EH (cell line): Measurements from ENCODE around the gene LRTM2.
"Not testable (repeated sequence)": the region's sequence is repeated elsewhere in the genome, so short reads cannot be mapped to it uniquely, and the experiment has no call there.

Experiments
- DNase-seq: peaks from one replicate; pipeline ENCODE4 v3.0.0-alpha.2; 2015; ENCODE audit warnings: low read depth

Gene LRTM2

DNA sequence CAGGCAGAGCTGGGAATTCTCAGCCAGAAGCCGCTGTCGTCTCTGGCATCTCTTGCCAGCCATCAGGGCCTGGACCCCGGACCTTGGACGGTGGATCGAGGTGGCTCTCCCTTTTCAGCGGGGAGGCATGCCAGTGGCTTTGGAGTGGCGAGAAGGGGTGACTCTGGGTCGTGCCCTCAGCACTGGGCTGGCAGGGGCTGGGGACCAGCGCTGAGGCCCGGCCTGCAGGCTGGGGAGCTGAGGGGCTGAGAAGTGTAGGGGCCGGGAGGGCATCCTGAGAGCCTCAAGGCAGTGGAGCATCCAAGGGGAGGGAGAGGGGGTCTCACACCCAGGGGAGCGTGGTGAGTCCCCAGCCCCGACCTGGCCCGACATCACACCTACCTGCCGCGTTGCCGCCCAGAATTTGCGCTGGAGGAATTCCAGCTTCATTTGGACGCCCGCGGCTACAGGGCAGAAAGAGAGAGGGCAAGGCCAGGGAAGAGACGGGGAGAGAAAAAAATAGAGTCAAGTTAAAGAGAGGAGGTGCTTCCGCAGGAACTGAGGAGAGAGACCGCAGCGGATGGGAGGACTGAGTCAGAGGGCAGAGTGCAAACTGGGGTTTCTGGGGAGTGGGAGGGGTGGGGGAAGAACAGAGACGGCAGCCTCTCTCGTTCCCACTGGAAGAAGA, 9.0 kb upstream of the LRTM2 start:
- no peak for DNase-seq

DNA sequence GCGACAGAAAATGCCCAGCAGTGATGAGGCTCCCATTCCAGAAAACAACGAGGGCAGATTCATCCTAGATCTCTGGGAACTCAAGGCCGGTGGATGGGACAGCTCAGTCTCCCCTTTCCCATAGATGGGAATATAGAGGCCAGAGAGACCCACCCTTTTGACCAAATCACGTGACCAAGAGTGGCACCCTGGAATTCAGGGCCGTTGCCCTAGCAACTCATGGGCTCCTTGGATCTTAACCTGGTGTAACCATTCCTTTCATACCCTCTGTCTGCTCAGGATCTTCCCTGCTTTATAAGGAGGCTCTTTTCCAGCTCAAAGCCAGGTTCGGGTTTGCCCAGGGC, 8.4 kb upstream of the LRTM2 start:
- DNase-seq: no peak

DNA sequence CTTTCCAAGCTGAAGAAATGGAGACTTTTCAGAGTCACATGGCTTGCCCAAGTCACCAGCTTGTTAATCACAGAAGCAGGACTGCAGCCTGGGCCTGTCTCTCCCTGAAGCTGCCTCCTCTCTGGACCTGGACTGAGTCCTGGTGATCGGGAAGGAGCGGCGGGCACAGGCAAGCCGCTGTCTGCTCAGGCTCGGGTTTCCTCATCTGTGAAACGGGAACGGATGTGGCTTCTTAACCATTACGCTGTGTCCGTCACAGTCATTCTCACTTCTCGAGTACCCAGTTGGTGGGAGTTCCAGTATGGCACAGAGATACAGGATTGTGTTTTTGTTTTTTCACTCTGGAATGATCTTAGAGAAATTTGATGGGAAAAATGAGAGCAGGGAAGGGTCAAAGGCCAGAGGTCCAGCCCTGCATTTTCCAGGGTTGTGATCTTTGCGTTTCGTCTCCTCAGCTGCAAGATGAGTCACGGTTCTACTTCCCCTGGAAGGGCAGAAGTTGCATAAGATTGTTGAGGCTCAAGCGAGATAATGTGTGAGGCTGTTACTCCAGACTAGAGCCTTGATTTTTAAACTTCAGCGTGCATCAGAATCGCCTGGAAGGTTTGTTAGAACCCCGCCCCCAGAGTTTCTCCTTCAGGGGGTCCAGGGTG, 7.6 kb upstream of the LRTM2 start:
- DNase-seq: peak; percentile 28

DNA sequence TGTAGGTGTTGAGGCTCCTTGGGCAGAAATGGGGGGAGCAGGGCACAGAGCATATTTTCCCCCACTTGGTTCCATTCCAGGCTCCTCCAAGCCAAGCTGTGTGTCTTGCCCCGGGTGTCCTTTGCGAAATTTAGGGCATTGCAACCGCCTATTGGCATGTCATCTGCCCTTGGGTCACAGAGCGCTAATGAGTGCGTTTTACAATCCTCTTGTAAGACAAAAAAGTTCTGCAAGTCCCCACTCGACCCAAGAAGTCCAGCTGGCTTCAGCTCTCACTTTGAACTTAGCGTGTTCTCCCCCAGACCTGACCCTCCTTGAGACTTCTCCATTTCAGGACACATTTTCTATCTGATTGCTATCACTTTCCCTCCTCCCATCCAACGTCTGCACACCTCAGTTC, 6.1 kb upstream of the LRTM2 start:
- no peak for DNase-seq

DNA sequence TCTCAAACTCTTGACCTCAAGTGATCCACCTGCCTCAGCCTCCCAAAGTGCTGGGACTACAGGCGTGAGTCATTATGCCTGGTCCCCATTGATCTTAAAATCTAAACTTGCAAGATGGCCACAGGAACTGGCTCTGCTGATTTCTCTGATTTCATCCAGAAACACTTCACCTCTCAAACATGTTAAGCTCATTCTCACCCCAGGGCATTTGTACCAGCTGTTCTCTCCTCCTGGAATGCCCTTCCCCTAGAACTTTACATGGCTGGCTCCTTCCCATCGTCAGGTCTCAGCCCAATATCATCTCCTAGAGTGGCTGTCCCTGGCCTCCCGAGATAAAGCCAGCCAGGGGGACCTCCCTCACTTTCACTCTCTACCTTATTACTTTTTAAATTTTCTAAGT, 5.3 kb upstream of the LRTM2 start:
- DNase-seq: no peak

DNA sequence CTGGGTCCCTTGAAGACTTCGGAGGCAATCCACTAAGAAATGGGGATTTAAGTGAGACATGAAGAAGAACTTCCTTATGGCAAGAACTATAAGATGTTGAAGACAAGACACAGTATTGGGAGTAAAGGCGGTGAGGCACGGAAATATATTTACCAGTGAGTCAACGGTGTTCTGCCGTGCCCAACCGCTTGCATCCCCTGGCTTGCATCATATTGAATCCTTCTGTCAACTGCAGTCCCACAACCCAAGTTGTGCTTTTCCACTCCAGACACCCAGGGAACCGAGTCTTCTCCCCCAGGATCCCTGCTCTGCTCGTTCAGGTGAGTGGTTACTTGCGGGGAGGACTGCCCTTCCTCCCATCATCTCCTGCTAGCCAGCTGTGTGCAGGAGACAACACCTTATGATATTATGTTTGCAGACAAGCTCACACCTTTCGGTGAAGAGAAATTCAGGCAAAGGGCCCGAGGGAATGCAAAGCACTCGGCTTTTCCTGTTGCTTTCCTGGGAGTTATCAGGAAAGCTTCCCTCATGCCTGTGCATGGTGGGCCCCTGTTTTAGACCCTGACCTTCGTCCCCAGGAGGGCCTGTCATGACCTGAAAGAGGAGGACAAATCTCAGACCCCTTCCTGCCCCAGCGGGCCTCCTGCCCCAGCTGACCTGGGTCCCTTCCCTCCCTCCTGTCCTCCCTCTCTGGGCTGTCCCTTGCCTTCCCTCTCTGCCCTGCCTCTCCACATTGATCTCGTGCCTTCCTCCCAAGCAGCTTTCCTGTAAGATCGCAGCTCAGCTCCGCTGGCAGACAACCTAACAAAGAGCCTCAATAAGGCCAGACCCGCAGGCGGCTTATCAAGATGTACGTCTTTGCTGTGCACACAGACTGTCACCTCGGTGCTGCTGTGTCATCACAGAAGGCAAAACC, 4.3 kb upstream of the LRTM2 start:
- no peak for DNase-seq

DNA sequence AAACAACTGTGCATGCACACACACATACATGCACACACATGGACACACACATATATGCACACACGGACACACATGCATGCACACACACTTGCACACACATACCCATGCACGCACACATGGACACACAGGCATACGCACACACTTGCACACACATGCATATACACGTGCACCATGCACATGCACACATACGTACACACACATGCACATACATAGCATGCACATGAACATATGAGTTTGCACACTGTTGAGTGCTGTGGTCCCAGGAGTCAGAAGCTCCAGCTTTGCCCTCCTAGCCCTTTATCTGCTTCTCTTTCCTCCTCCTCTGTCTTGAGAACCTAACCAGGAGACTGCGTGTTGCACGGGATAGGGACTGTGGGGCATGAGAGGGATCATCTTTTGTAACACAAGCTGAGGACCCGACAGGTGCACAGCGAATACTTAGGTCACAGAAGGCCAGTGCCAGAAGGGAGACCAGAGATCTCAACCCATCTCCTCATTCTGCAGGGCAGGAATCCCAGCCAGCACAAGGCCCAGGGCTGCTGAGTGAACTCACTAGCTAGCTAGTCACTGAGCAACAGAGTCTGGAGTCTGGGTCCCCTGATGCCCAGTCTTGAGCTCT, 3.5 kb upstream of the LRTM2 start:
- DNase-seq: no peak

DNA sequence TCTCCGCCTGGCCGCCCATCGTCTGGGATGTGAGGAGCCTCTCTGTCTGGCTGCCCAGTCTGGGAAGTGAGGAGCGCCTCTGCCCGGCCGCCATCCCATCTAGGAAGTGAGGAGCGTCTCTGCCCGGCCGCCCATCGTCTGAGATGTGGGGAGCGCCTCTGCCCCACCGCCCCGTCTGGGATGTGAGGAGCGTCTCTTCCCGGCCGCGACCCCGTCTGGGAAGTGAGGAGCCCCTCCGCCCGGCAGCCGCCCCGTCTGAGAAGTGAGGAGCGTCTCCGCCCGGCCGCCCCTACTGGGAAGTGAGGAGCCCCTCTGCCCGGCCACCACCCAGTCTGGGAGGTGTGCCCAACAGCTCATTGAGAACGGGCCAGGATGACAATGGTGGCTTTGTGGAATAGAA, 2.4 kb upstream of the LRTM2 start:
- not testable (repeated sequence) for DNase-seq

DNA sequence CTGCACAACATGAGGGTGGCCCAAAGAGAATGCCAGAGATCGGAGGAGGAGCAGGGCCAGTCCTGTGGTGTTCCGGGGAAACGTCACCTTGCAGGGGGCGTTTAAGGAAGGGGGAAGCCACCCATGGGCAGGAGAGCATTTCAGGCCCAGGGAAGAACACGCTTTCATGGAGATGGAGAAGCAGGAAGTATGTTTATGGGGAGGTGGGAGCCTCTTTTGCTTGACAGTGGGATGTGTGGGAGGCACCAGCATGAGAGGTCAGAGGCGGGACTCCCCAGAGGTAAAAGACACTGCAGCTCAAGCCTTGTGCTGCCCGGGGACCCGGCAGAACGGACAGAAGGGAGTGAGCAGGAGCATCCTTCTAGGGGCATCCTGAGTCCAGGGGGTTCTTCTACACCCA, 1.3 kb upstream of the LRTM2 start:
- no peak for DNase-seq

DNA sequence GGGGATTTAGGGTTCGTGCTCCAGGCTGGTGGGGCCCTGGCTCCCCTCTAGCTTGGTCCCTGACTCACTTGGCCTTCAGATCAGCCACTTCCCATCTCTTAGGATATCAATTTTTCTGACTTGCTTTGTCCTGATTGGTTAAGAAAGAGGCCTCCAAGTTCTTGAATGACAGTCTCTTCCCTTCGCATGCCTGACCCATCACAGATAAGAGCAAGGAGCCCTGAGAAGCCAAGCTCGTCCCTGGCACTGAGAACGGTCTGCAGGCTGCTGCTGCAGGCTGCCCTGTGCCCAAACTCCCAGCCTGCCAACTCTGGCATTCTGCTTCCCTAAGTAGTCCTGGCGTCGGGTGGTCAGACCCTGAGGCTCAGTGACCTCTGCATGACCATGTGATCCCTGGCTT, 794 bp upstream of the LRTM2 start:
- no peak for DNase-seq

DNA sequence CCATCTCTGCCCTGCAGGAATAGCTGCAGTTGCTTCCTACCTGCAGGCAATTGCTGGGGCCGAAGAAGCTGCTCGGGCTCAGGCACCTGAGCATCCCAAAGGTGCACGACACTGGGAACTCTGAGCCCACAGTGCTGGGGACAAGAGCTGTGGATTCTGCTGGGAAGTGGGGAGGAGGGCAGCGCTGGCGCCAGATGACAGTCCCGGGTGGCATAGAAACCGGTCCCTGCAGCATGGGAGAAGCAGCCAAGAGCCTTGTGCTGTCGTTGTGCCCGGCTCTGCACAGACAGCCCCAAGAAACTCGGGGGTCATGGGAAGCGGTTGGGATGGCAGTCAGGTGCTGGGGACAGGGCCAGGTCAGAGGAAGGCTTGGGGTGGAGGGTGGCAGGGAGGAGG, 529 bp downstream of the LRTM2 start:
- DNase-seq: no peak

DNA sequence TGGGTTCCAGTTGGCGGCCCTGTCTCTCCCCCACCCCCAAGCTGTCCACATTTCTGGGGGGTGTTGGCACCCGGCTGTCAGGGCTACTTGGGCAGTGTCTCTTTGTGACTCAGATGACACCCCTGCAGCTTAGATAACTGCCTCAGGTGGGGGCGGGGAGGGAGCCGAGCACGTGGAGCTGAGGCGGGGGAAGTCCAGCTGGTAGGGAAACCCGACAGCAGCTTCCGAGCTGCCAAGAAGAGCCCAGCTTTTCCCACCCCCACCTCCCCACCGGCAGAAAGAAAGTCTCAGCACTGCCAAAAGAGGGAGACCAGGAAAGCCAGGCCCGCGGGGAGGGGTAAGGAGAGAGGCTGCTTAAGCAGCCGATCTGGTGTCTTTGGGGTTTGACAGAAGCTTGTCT, 1.4 kb downstream of the LRTM2 start:
- no peak for DNase-seq

DNA sequence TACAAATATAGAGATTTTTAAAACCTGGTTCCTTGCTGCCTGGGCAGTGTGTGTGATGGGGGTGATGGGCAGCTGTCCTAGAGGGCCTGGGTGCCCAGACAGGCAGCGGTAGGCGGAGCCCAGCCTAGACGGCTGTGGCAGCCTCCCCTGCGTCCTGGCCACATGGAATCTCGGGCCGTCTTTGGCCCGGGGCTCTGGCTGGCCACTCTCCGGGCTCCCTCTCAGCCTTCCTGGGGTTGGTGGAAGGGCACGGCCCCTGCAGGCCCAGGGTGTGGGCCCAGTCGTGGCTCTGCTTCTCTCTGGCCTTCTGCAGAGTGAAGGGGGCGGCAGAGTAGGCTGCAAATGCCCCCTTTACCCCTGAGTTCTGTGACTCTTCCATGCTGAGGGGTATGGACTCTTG, 2.3 kb downstream of the LRTM2 start:
- no peak for DNase-seq

DNA sequence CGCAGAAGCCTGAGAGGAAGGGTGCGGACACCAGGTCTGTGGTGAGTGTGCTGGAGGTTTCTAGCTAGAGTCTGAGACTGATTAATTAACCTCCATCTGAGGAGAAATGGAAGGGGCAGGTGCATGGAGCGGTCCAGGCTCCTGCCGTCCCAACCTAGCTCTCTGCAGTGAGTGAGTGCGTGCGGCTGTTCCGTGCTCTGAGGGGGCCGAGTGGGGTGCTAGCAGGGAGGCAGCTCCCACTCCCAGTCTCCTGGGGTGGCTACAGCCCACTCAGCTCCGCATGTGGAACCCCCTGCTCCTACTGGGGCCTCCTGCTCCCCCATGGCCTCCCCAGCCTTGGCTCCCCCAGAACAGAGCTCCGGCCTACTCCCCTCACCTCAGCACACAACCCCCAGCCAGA, 2.9 kb downstream of the LRTM2 start:
- no peak for DNase-seq

DNA sequence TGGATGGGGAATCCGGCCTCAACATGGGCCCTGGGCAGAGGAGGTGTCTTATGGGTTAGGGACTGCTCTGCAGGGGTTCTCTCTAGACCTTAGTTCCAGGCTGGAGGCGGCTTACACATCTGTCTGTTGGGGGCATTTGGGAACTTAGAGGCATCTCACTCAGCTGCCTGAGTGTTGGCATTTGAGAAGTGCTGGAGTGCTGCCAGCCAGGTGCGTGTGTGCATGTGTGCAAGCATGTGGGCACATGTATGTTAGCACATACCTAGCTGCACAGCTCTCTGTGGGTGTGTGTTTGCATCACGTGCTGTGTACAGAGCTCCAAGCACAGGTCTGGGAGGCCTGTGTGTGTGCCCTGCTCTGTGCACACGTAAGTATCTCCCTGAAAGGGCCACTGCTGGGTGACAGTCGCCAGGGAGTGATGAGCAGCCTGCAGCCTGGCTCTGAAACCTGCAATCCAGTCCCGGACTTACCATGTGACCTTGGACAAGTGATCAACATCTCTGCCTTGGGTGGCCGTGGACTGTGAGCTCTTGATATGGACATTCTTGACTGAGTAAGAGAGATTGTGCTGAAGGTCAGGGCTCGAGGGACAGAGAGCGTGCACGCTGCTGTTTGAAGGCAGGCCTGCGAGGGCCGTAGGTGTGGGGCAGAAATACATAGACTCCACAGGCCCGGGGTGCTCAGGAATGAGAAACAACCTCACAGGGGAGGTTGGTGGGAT, 5.2 kb downstream of the LRTM2 start:
- DNase-seq: no peak

DNA sequence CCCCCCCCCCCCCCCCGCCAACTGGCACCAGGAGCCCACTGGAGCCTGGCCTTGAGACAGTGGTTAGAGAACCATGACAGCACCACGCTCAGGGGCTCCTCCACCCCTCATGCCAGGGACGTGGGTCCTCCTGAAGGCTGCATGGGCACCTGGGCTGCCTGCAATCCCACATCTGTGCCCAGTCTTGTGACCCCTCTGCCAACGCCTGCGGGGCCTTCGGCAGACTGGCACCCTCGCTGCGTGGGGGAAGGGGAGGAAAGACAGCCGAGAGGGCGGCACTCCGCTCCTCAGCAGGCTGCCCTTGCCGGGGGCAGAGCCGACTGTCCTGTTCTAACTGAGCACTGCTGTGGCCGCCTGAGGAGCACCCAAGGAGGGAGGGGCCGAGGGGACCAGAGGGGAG, 6.0 kb downstream of the LRTM2 start:
- DNase-seq: no peak

DNA sequence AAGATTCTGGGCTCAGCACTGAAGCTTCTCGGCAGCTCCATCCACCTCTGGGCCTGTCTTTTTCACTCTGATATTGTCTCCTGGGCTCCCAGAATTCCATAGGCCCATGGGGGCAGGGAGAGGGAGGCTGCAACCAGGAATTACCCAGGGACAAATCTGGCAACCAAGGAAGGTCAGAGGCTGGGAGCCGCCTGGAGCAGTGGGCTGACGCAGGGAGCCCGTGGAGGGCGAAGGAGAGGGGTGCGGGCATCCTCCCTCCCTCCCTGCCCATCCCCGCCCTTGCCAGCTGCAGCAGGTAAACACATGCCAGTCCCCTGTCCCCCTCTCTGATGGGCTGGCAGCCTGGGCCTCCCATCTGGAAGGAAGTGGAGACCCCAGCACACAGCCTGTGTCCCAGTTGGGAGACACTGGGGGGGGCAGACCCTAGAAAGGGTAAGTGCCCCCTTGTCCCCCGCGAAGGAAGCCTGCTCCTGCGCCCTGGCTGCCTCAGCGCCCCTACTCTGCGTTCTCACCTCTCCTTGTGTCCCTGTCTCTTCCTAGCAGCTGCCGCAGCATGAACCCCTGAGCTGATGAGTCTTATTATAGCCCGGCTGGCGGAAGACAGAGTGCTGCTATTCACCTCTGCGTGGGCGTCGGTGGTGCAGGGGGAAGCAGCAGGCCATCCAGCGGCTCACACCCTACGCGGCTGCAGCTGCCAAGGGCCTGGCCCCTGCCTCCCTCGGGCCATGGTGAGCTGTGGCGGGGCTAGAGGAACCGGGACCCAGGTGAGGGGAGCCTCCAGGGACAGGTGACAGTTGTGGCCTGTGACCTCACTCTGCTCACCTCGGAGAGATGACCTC, 6.7 kb downstream of the LRTM2 start:
- DNase-seq: no peak

DNA sequence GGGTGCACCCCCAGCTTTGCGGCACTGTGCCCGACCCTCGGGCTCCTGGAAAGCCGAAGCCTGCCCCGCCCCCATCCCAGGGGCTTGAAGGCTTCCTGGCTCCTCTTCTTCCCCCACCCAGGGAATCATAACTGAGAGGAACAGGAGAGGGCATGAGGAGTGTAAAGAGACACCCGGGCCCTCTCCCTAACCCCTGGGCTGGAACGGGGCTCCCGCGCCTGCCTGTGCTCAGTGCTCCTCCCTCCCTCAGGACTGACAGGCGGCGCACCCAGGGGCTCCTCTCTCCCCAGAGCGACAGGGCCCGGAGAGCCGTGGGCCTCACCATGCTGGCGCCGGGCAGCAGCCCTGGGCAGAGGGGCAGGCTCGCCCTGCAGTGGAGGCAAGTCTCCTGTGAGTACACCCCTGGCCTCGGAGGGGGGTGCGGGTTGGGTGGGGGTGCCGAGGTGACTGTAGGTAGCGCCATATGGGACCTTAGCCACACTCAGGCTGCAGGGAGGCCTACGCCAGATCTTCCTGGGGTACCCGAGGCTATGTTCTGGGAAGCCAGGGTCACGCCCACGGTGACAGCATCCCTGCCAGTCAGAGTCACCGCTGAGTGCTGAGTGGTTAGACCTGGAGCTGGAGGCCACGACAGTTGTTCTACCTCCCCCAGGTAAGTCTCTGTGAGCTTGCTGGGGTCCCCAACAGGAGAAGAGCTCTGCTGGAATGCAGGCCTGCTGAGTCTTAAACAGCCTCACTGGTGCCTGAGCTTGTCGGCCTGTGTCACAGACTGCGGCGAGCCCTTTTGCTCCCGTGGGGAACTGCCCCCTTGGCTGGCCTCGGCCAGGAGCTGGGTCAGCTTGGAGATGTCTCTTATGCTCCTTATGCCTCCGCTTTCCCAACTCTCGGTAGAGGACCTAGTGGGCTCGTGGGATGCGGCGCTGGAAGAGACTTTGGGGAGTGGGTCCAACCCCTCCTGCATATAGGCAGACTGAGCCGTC, 7.8 kb downstream of the LRTM2 start:
- no peak for DNase-seq

DNA sequence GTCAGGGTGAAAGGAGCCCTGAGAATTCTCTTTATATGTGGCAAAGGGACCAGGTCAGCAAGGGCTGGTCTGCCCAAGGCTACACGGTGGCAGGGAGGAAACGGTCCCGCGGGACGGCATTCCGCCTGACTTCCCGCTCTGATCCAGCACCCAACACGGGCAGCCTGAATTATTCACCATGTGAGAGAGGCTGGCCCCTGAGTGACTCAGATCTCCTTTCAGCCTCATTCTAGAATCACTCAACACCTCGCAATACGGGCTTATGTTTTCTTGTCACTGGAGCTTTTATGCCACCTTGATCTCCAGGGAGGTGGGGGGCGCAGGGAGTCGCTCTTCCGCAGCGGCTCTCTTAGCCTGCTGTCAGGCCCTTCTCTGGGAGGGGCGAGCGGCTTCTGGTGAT, 8.5 kb downstream of the LRTM2 start:
- no peak for DNase-seq

DNA sequence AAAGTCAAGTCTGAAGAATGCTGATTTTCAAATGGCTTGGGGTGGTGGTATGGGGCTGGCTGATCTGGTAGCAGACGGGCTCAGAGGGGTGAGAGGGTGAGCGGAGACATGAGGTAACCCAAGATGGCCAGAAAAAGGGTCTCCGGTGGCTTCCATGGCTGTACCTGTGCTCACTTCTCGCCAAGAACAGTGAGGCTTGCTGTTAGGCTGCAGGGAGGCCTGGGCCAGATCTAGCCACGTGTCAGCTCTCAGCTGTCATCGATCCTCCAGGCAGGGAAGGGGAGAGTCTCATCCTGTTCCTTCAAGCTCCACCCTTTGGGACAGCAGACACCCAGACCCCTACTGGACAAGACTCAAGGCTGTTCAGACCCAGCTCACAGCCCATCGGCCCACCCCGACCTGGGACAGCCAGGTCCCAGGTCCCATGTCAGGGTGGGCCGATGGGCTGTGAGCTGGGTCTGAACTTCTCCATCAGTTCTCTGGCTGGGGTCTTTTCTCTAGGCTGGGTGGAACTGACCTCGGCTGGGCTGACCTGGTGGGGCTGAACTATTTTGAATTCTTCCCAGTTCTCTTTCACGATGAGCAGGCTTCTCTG, 9.0 kb downstream of the LRTM2 start:
- DNase-seq: no peak
